SK-N-SH (cell line): ENCODE data around the gene ZNF793.

ENCODE experiments used
- CHD2 ChIP-seq: fragments of 150-350 bp; IDR thresholded peaks from 2 replicates; pipeline ENCODE4 v1.6.1; 2018; ENCODE audit warnings: low read length; ENCODE audit not compliant: partially characterized antibody
- CTCF ChIP-seq: fragments of 200-600 bp; sonication (generic); IDR thresholded peaks from 2 replicates; pipeline ENCODE4 v1.6.1; 2017; ENCODE audit warnings: antibody characterized with exemption, mild to moderate bottlenecking, moderate library complexity
- EP300 ChIP-seq, 2 experiments: IDR thresholded peaks; 2 replicates each; pipeline versions ENCODE4 v1.4.0 to v1.6.1; 2012; ENCODE audit warnings: borderline replicate concordance in 1 of 2, low read depth in 1 of 2, low read length in 1 of 2
- JUND ChIP-seq: IDR thresholded peaks from 2 replicates; pipeline ENCODE4 v1.4.0; 2012
- MAX ChIP-seq: IDR thresholded peaks from 2 replicates; pipeline ENCODE4 v1.4.0; 2012; ENCODE audit warnings: low read depth
- RCOR1 ChIP-seq: fragments of 150-350 bp; IDR thresholded peaks from 2 replicates; pipeline ENCODE4 v1.6.1; 2017; ENCODE audit warnings: antibody characterized with exemption, low read length
- RFX5 ChIP-seq: IDR thresholded peaks from 2 replicates; pipeline ENCODE4 v1.6.1; 2012; ENCODE audit warnings: mild to moderate bottlenecking, improper control_type of control experiment, low read length
- RXRA ChIP-seq: IDR thresholded peaks from 2 replicates; pipeline ENCODE4 v1.4.0; 2012; ENCODE audit warnings: low read depth, mild to moderate bottlenecking, borderline replicate concordance
- ZBTB33 ChIP-seq: IDR thresholded peaks from 2 replicates; pipeline ENCODE4 v1.4.0; 2012; ENCODE audit warnings: low read depth, borderline replicate concordance

DNA sequence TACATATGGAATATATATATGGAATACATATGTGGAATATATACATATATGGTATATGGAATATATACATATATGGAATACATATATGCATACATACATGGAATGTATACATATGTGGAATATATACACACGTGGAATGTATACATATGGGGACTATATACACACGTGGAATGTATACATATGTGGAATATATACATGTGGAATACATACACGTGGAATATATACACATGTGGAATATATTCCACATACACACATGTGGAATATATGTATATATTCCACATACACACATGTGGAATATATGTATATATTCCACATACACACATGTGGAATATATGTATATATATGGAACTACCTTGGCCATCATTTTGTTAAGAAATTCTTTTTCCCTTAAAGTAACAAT is 56.8 kb downstream of the ZNF793 start:
- TF ChIP-seq CHD2 (no peak), ZBTB33 (no peak), MAX (no peak), RFX5 (no peak), EP300 (IDR thresholded peaks at IDR 0.05; ENCODE audit: borderline replicate concordance in 1 of 2, low read depth in 1 of 2, low read length in 1 of 2) (no peak), CTCF (no peak), JUND (no peak), RCOR1 (no peak), RXRA (no peak)
